ENCODE results near the gene WWOX.

Gene WWOX

GRCh38 chr16:78163772-78164670 lies 64.6 kb downstream of the WWOX start:
- no peaks in the 10 kb centered on the region for H3K79me2 ChIP-seq (ENCODE audit: low read length)
- H2AFZ ChIP-seq (ENCODE audit: low read length): no peak overlapping the region
- H3K27me3 ChIP-seq (replicated peaks; ENCODE audit: insufficient read depth, low read length): no peaks in the 10 kb centered on the region
- H3F3A ChIP-seq (ENCODE audit: insufficient read depth, low read length): no peaks in the 10 kb centered on the region
- no peaks in the 10 kb centered on the region for H3K36me3 ChIP-seq (replicated peaks; ENCODE audit: insufficient read depth, low read length)
- TF ChIP-seq, protein P1, sequence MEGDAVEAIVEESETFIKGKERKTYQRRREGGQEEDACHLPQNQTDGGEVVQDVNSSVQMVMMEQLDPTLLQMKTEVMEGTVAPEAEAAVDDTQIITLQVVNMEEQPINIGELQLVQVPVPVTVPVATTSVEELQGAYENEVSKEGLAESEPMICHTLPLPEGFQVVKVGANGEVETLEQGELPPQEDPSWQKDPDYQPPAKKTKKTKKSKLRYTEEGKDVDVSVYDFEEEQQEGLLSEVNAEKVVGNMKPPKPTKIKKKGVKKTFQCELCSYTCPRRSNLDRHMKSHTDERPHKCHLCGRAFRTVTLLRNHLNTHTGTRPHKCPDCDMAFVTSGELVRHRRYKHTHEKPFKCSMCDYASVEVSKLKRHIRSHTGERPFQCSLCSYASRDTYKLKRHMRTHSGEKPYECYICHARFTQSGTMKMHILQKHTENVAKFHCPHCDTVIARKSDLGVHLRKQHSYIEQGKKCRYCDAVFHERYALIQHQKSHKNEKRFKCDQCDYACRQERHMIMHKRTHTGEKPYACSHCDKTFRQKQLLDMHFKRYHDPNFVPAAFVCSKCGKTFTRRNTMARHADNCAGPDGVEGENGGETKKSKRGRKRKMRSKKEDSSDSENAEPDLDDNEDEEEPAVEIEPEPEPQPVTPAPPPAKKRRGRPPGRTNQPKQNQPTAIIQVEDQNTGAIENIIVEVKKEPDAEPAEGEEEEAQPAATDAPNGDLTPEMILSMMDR (IDR thresholded peaks at IDR 0.05; ENCODE audit: low read length): no peak
- TF ChIP-seq EZH2 (optimal IDR thresholded peaks at IDR 0.05; ENCODE audit: low read depth, low read length) (no peak), EZH2phosphoT487 (IDR thresholded peaks at IDR 0.05; ENCODE audit: low read length) (no peak)
- H3K9me2 ChIP-seq (replicated peaks; ENCODE audit: insufficient read depth, low read length): no peaks in the 10 kb centered on the region
- no peaks in the 10 kb centered on the region for H4K20me1 ChIP-seq (ENCODE audit: insufficient read depth, low read length)
- no peak overlapping the region for H3K9ac ChIP-seq (ENCODE audit: low read length)
- H3K4me1 ChIP-seq (ENCODE audit: low read length): no peaks in the 10 kb centered on the region
- no peak overlapping the region for H3K27ac ChIP-seq (ENCODE audit: low read length)
- H3K9me3 ChIP-seq (replicated peaks; ENCODE audit: insufficient read depth, low read length): no peaks in the 10 kb centered on the region
- H3K4me3 ChIP-seq (ENCODE audit: low read length): no peak overlapping the region
- no peak for DNase-seq
- H3K4me2 ChIP-seq (ENCODE audit: low read depth, low read length): no peak overlapping the region

DNA sequence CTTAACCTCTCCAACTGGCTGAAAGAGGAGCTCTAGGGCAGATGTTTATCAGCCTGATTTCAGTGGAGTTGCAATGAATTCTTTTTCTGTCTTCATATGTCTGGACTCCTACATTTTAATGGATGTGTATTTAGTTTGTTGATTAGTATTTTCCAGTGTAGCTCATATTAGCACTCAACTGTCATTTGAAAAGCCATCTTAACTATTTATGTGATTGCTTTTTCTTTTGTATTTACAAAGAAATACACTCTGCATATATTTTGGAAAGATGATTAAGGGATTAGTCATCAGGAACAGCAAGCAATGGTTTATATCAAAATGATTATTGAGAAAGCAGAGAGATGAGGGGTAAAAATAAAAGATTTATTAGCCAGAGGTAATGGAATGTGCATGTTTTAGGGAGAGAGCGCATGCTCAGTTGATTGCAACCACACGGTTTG lies 71.1 kb downstream of the WWOX start:
- H3K4me2 ChIP-seq (ENCODE audit: low read depth, low read length): no peak overlapping the region
- H3K79me2 ChIP-seq (ENCODE audit: low read length): no peaks in the 10 kb centered on the region
- H3K36me3 ChIP-seq (replicated peaks; ENCODE audit: insufficient read depth, low read length): no peaks in the 10 kb centered on the region
- no peak for DNase-seq
- TF ChIP-seq, protein P1 (IDR thresholded peaks at IDR 0.05; ENCODE audit: low read length): no peak
- TF ChIP-seq EZH2phosphoT487 (IDR thresholded peaks at IDR 0.05; ENCODE audit: low read length): no peak
- TF ChIP-seq EZH2 (optimal IDR thresholded peaks at IDR 0.05; ENCODE audit: low read depth, low read length): no peak
- H3K9ac ChIP-seq (ENCODE audit: low read length): no peak overlapping the region
- H3K4me3 ChIP-seq (ENCODE audit: low read length): no peak overlapping the region
- H4K20me1 ChIP-seq (ENCODE audit: insufficient read depth, low read length): no peaks in the 10 kb centered on the region
- no peaks in the 10 kb centered on the region for H3K4me1 ChIP-seq (ENCODE audit: low read length)
- no peak overlapping the region for H3K27ac ChIP-seq (ENCODE audit: low read length)
- H3F3A ChIP-seq (ENCODE audit: insufficient read depth, low read length): no peaks in the 10 kb centered on the region
- no peaks in the 10 kb centered on the region for H3K27me3 ChIP-seq (replicated peaks; ENCODE audit: insufficient read depth, low read length)
- no peak overlapping the region for H2AFZ ChIP-seq (ENCODE audit: low read length)
- no peaks in the 10 kb centered on the region for H3K9me2 ChIP-seq (replicated peaks; ENCODE audit: insufficient read depth, low read length)
- H3K9me3 ChIP-seq (replicated peaks; ENCODE audit: insufficient read depth, low read length): no peaks in the 10 kb centered on the region

GRCh38 chr16:78175287-78175686 lies 75.8 kb downstream of the WWOX start:
- Histone ChIP-seq H3K27me3 (replicated peaks; ENCODE audit: insufficient read depth, low read length) (no peaks in the 10 kb centered on the region), H3F3A (ENCODE audit: insufficient read depth, low read length) (no peaks in the 10 kb centered on the region), H3K9me2 (replicated peaks; ENCODE audit: insufficient read depth, low read length) (no peaks in the 10 kb centered on the region), H3K9me3 (replicated peaks; ENCODE audit: insufficient read depth, low read length) (no peaks in the 10 kb centered on the region), H3K4me1 (ENCODE audit: low read length) (no peaks in the 10 kb centered on the region), H3K4me3 (ENCODE audit: low read length) (no peak overlapping the region), H4K20me1 (ENCODE audit: insufficient read depth, low read length) (no peaks in the 10 kb centered on the region), H3K36me3 (replicated peaks; ENCODE audit: insufficient read depth, low read length) (no peaks in the 10 kb centered on the region), H3K79me2 (ENCODE audit: low read length) (no peaks in the 10 kb centered on the region), H3K27ac (ENCODE audit: low read length) (no peak overlapping the region), H3K9ac (ENCODE audit: low read length) (no peak overlapping the region), H2AFZ (ENCODE audit: low read length) (no peak overlapping the region), H3K4me2 (ENCODE audit: low read depth, low read length) (no peak overlapping the region)
- TF ChIP-seq EZH2phosphoT487 (IDR thresholded peaks at IDR 0.05; ENCODE audit: low read length) (no peak), EZH2 (optimal IDR thresholded peaks at IDR 0.05; ENCODE audit: low read depth, low read length) (no peak)
- TF ChIP-seq, protein P1 (IDR thresholded peaks at IDR 0.05; ENCODE audit: low read length): no peak
- DNase-seq: no peak

Measured in MM.1S (cell line).